Caki2 (cell line): Measurements from ENCODE around the gene SNX8. TPM values are rescaled to one million over a fixed set of nuclear protein-coding genes. Genes with fewer than 3 reads are reported as not detected.
"Not testable (repeated sequence)": the region's sequence is repeated elsewhere in the genome, so short reads cannot be mapped to it uniquely, and the experiment has no call there.

Experiments
- DNase-seq: peaks from one replicate; pipeline ENCODE4 v3.0.0-alpha.2; 2015; ENCODE audit warnings: low read depth
- in situ Hi-C: cut with HindIII; loops from 2 replicates; pipeline ENCODE4 v1.10.0; 2016; ENCODE audit warnings: low sequenced_read_pairs, low pct_unique_long_range_greater_than_20kb, mixed read lengths
- total RNA-seq: library from RNA; depleted of rRNA; stranded (reverse); fragments of >200 nt; shearing (Covaris generic); gene quantifications from 2 replicates; pipeline ENCODE4 v1.2.3, GENCODE V29; 2014; ENCODE audit warnings: low replicate concordance

SNX8 gene
- total RNA-seq, 1 experiment from 2014 or later: 98.9 TPM

- in situ Hi-C loops, DNase-seq: not testable (repeated sequence)
Measured at GRCh38 chr7:2332606-2333231, 18.5 kb upstream of the SNX8 start.

GRCh38 chr7:2331707-2332106 is 17.5 kb upstream of the SNX8 start:
- no peak for DNase-seq
- in situ Hi-C loops: no loop called here

GRCh38 chr7:2330493-2330892 is 16.3 kb upstream of the SNX8 start:
- in situ Hi-C loops: no loop called here
- DNase-seq: no peak

GRCh38 chr7:2326951-2327350 is 12.7 kb upstream of the SNX8 start:
- in situ Hi-C loops: no loop called here
- no peak for DNase-seq

- no peak for DNase-seq
- in situ Hi-C loops: no loop called here
Measured at GRCh38 chr7:2325162-2325561, 10.9 kb upstream of the SNX8 start.

GRCh38 chr7:2321020-2321419 is 6.8 kb upstream of the SNX8 start:
- in situ Hi-C loops: no loop called here
- no peak for DNase-seq

- in situ Hi-C loops: no loop called here
- DNase-seq: no peak
Measured at GRCh38 chr7:2317556-2318293, 3.5 kb upstream of the SNX8 start.

- no peak for DNase-seq
- in situ Hi-C loops: no loop called here
Measured at GRCh38 chr7:2316578-2316977, 2.3 kb upstream of the SNX8 start.

GRCh38 chr7:2315787-2316186 is 1.5 kb upstream of the SNX8 start:
- in situ Hi-C loops: no loop called here
- DNase-seq: no peak

- not testable (repeated sequence) for DNase-seq
Measured at GRCh38 chr7:2314956-2315530, 802 bp upstream of the SNX8 start.

GRCh38 chr7:2313450-2314208 is 612 bp downstream of the SNX8 start:
- DNase-seq: peak; percentile 36
- in situ Hi-C loops: no loop called here

More at GRCh38 chr7:2314956-2315530, 802 bp upstream of the SNX8 start:
- in situ Hi-C loops: not testable (repeated sequence)

- no peak for DNase-seq
- in situ Hi-C loops: no loop called here
Measured at GRCh38 chr7:2312267-2312929, 1.8 kb downstream of the SNX8 start.

GRCh38 chr7:2309889-2310331 is 4.3 kb downstream of the SNX8 start:
- in situ Hi-C loops: no loop called here
- DNase-seq: peak; percentile 83

GRCh38 chr7:2307690-2308107 is 6.5 kb downstream of the SNX8 start:
- in situ Hi-C loops: no loop called here
- DNase-seq: no peak

GRCh38 chr7:2306688-2307087 is 7.6 kb downstream of the SNX8 start:
- in situ Hi-C loops: no loop called here

GRCh38 chr7:2305258-2305657 is 9.0 kb downstream of the SNX8 start:
- DNase-seq, in situ Hi-C loops: not testable (repeated sequence)

More at GRCh38 chr7:2306688-2307087, 7.6 kb downstream of the SNX8 start:
- no peak for DNase-seq

- DNase-seq, in situ Hi-C loops: not testable (repeated sequence)
Measured at GRCh38 chr7:2303520-2303919, 10.7 kb downstream of the SNX8 start.

GRCh38 chr7:2302743-2303397 is 11.4 kb downstream of the SNX8 start:
- in situ Hi-C loops, DNase-seq: not testable (repeated sequence)
